CD4-positive, alpha-beta T cell treated with Interleukin-4 for 4 hours (primary cell): ENCODE results near the gene CDHR2.

Experiments used
- DNase-seq: peaks from one replicate; pipeline ENCODE4 v3.0.0-alpha.2; 2020

Gene CDHR2

DNA sequence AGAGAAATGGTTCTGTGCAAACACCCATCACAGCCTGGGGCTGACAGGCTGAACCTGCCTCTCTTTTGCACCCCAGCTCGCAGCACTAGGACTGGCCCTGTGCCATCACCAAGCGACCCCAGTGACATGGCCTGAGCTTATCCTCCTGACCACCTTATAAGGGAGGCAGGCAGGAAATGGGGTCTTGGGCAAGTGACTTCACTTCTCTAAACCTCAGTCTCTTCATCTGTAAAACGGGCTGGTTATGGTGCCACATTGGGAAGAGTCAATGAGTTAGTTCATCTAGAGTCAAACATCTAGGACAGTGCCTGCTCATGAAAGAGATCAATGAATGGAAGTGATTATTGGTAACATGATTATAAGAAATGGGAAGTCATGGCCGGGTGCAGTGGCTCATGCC, 75.0 kb downstream of the CDHR2 start:
- no peak for DNase-seq

DNA sequence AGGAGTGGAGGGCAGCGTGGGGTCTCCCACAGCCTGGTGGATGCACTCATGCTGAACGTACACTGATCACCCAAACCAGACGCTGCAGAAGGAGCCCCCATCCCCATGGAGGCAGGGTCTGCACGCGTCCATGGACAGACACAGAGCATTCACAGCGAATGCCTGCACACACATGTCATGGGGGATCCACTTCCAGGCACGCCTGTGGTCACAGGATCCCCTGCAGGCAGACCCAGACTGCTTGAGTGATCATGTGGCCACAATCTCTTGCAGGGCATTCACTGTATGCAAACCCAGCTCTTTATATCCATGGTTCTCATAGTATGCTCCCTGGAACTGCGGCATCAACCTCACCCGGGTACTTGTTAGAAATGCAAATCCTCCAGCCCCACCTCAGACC, 75.8 kb downstream of the CDHR2 start:
- no peak for DNase-seq

DNA sequence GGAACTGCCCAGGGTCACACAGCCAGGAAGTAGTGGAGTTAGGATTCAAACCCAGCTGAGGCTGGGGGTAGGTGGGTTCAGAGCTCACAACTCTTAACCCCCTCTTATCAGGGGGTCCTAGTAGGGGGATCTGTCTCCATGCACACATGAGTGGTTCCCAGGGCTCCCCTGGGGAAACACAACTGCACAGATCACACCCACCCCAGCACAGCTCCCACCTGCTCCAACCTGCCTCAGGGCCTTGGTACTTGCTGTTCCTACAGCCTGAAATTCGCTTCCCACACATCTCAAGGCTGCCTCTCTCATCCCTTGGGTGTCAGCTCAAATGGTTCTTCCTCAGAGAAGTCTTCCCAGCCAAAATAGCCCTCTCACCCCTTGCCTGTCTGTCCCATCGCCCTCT, 76.4 kb downstream of the CDHR2 start:
- DNase-seq: no peak

DNA sequence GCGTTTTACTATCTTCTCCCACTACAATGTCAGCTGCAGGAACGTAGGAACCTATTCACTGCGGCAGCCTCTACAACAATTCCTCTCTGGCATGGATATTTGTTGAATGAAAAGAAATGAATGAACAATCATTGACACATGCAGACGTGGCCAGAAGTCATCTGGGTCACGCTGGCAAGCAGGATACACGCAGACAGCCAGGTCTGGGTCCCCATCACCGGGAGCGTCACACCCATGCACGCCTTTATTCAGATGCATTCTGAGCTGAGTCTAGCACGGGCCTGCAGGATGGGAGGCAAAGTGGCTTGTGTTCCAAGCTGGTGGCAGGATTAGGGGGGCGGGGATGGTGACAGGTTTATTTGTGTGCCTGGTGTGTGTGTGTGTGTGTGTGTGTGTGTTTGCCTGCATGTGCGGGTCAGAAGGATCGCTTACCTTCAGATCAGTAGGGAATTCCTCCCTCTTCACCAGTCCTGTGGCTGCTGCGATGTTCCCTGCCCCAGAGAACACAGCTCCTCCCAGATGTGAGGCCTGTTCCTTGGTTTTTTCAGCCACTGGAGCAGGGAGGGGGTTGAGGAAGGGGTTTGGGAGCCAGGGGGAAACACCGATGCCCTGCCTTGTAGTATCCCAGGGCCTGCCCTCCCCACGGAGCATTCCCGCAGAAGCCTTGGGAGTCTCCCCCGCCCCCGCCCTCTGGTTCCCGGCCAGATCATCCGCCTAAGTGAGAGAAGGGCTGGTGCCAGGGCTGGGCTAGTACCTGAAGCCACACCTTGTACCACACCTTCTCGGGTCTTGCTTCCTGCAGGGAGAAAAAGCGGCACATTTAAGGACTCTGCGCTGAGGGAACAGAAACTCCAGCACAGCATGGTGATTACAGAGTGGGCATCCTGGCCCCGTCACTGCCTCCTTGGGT, 77.1 kb downstream of the CDHR2 start:
- DNase-seq: no peak

DNA sequence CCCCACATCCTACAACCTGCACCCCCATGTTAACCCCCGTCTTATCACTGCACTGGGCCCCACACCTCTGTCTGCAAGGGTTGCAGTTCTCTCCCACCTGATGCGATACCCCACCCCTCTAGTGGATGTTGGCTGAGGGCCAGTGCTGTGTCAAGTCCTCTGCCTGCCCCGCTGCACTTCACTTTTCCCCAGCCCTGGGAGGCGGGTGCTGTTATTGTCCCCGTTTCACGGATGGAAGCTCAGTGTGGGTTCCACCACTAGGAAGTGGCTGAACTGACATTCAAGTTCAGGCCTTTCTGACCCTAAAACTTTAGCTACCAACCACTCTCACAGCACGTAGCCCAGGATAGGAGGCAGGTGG, 77.7 kb downstream of the CDHR2 start:
- no peak for DNase-seq

DNA sequence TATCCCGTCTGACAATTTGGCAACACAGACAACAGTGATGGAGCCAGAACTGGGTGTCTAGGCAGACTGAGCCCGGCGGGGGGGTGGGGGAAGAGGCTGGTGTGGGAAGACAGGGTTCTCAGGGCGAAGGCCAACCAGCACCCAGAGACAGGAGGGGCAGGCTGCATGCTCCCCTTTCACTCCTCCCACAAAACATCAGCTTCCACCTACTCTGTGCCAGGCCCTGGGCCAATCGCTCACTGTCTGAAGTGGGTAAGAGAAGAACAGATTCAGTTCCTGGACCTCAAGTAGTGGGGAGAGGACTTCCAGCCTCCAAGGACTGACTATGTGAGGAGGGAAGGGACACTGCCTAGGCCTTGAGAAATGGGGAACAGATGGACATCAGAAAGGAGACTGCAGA, 78.4 kb downstream of the CDHR2 start:
- DNase-seq: no peak

DNA sequence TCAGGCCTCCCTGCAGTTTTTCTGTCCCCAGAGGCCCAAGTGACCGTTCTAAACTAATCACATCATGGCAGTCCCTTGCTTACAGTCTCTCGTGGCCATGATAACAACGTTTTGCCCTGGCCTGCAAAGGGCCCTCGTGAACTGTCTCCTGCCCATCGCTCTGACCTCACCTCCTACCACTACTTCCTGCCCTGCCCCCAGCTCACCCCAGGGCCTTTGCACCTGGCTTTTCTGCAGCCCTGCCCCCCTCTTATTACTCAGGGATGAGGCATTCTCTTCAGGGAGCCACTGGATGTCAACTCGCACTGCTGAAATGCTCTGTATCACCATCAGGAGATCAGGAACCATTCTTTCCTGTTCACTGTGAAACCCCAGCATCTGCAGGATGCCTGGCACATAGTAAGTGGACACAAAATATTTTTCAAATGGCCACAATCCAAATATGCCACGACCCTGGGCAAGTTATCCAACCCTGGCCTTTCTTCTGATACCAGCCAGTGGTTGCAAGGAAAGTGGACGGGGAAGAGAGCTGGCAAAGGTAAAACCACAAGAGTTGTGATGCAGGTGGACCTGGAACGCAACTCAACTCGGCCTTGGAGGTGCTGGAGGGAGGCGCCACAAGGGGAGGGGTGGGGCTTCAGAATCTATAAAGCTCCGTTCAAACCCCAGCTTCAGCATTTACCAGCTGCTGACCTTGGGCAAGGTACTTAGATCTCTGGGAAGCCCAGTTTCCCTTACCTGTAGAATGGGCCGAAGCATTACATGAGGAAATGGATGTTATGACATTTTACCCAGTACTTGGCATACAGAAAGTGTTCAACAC, 79.5 kb downstream of the CDHR2 start:
- no peak for DNase-seq

DNA sequence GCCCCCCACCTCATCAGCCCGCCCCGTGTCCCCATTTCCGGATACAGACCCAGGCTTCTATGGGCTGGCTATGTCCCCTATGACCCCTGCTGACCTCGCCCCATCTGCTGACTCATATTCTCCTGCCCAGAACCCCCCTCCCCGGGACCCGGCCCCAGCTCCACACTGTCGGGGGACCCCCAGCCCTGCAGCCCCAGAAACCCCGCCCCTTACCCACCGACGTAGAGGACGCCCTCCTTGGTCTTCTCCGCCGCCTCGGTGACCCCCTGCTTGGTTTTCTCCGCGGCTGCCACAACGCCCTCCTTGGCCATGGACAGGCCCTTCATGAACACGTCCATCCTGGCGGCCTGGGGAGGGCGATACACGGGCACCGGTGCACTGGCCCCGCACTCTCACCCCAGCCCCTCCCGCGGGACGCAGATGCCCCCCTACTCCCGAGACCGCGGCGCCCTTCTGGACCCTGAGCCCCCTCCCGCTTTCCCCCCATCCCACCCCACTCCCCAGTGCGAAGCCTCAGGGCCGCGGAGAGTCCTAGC, 80.2 kb downstream of the CDHR2 start:
- DNase-seq: no peak

DNA sequence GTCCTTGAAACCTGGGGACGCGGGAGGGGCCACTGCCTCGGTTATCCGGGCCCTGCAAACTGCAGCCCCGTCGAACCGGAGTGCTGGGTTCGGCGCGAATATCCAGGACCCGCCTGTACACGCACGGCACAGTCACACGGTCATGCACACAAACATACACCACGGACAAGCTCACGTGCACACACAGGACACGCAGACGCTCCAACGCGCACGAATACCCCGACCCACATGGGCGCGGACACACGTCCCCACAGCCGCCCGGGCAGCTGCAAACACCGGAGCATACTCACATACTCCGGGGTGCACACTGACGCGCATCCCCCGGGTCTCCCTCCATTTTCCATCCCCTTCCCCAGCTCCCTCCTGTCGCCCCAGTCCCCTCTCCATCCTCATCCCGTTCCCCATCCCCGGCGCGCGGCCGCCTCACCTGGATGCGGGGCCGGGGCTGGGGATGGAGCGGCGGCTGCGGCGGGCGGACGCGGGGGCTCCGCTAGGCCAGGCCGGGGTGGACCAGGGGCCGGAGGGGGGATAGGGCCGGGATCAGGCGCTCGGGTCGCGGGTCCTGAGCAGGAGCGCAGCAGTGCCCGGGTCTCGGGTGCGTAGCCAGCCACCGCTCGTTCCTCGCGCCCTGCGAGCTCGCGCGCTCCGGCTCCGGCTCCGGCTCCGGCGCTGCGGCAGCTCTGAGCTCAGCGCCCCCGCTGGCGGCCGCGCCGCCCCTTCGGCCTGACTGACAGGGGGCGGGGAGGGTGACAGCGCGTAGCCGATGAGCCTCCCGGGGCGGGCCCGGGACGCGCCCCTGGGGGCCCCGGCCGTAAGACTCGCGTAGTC, 80.9 kb downstream of the CDHR2 start, which contains the start of the genes EIF4E1B and SNCB:
Gene EIF4E1B, plus strand, starts transcription at position 823 of the 828 bp plus-strand sequence. CDS start 12,113 bp downstream, outside the sequence.
Gene SNCB, minus strand, starts transcription at position 682 of the 828 bp plus-strand sequence. CDS start 880 bp downstream, outside the sequence.
- no peak for DNase-seq

DNA sequence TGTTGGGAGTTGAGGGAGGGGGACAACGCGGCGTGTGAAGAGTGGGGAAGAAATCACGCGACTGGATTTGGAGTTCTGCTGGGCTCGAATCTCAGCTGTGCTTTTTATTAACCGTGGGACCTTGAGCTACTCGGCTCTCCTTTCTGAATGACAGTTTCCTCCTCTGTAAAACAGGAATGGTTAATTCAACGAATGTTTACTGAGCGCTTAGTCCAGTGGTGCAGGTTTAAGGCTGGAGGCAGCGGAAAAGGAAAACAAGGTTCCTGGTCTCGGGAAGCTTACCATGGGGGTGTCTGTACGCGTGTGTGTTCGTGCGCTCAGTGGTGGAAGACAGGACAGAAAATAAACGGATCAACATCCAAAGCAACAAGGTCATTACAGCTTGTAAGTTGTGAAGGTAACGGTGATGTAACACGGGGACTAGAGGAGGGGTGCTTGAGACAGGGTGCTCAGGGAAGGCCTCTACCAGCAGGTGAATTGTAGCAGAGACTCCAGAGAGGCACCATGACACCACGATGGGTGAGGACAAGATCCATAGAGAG, 81.6 kb downstream of the CDHR2 start:
- DNase-seq: no peak

DNA sequence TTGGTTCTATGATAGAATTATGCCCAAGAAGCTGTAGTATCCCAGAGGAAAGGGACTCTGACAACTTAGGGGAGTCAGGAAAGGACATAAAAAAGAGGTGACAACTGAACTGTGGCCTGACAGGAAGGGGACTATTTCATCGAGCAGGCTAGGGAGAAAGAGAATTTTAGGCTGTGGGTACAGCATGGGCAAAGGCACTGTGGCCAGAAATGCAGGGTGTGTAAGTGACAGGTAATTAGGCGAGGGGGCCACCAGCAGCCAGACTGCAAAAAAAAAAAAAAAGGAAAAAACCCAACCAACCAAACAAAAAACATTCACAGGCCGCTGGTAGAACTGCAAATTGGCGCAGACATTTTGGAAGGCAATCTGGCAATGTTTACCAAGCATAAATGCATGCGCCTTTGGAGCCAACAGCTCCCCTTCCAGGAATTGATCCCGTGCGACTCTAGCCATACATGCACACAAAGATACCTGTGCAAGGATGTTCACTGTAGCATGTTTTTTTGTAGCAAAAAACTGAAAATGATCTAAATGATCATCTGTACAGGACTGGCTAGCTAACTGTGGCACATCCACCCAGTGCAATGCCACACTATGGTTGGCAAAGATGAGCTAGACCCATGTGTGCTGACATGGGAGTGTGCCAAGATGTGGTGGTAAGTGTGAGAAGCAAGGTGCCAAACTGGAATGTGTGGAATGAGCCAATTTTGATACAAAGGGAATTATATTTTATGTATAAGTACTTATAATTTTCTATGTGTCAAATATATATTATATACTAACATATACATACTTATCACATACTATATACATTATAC, 82.5 kb downstream of the CDHR2 start:
- no peak for DNase-seq

DNA sequence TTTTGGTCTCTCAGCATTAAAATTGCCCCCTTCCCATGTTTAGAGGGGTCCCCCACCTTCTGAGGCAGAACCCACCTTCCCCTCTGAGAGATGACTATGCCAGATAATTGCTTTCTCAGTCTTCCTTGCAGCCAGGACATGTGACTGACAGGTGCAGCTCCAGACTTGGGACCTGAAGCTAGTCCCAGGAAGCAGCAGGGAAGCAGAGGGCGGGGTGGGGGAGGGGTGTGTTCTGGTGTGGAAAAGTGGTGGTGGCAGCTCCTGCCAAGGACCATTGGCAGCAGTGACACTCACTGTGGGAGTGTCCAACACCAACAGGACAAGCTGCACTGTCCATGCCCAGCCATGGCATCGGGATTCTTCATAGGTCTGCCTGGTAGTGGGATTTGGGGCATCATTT, 83.6 kb downstream of the CDHR2 start:
- DNase-seq: no peak

DNA sequence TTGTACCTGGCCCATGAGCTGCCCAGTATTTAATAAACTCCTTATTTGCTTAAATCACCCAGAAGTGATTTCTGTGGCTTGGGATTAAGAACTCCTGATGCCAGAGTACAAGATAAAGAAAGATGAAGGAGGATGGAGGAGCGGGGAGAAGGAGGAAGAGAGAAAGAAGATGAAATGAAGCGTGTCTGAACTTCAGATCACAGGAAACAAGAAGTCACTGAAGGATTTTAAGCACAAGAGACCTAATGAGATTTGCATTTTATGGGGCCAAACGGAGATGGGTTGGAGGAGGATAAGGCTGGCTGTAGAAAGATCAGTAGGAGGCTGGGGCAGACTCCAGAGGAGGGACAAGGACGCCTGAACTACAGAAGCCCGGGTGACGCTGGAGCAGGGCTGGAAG, 84.5 kb downstream of the CDHR2 start:
- no peak for DNase-seq

DNA sequence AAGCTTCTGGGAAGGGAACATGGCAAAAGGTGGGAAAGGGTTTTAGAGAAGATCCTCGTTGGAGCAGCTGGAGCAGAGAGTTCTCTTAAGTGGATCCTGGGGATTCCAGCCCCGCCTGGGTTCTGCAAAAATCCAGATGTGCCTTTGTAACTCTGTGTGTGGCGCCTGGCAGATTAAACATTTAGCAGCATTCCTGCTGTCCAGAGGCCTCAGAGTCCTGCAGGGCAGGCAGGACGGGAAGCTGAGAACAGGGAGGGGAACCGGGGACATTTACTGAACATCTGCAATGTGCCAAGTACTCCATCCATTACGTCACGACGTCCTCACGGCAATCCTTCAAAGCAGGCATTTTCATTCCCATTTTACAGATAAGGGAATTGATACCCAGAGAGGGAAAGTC, 87.3 kb downstream of the CDHR2 start:
- DNase-seq: no peak

DNA sequence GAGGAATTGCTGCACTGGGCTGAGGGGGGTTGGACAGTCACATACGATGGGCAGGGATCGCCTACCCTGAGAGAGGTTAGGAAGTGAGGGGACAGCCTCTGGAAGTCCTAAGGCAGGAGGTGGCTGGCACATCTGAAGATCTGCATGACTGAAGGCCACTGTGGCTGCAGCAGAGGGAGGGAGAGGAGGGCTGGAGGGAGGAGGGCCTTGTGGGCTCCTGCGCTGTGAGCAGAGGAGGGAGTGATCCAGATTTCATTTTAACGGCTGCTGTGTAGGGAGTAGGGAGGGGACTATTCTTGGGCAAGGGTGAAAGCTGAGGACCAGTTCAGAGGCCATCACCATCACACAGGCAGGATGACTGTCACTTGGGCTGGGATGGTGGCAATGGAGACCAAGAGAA, 88.4 kb downstream of the CDHR2 start:
- no peak for DNase-seq

DNA sequence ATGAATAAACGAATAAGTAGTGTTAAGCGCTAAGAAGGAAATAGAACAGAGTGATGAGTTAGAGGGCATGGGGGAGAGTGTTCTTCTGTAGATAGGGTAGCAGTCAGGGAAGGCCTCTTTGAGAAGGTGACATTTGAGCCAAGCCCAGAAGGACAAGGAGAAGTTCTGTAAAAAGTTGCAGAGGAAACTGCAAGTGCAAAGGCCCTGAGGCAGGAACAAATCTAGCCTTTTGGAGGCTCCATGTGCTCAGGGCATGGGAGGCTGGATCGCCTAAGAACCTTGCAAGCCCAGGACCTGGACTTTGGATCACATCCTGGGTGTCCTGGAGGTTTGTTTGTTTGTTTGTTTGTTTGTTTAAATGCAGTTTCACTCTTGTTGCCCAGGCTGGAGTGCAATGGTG, 89.3 kb downstream of the CDHR2 start:
- DNase-seq: no peak

DNA sequence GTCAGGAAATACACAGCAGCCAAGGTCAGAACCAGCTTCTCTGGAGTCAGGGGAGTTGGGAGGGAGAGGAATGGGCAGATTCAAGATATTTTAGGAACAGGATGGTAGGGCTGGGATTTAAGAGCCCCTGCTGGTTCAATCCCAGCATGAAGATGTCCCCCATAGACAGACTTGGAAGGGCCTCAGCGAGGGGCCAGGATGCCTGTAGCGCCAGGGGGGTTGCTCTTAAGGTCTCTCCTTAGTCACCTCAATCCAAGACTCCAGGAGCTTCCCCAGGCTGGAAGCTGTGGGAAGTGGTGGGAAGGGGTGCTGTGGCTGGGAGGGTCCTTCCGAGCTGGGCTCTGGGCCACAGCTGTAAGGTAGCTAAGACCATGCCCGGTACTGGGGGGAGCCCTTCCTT, 90.1 kb downstream of the CDHR2 start:
- DNase-seq: no peak

DNA sequence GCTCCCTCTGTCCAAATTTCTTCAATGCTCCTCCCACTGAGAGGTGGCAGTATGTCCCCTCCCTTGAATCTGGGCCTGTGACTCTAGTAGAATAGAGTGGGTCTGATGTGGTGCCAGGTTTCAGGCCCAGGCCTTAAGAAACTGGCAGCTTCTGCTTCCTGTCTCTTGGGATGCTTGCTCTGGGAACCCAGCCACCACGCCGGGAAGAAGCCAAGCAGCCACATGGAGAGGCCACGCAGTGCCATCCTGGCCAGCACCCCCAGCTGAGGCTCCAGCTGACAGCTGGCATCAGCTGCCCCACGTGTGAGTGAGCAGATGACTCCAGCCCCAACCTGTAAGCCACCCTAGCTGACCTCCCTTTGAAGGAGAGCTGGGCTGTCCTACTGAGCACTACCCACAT, 90.8 kb downstream of the CDHR2 start:
- no peak for DNase-seq

DNA sequence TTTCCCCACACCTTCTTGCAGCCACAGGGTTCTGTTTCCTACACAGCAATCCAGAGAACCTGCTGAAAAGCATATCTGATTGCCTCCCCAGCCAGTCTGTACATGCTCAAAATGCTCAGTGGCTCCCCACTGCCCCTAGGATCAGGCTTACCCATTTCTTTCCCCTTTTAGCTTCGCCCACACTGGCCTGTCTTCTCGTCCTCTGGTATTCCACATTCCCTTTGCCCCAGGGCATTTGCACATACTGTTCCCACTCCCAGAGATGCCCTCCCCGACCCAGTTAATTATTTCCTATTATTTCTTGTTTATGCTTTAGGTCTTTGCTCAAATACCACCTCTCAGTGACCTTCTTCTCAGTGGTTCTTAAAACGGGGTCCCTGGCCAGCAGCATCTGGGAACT, 91.5 kb downstream of the CDHR2 start:
- DNase-seq: no peak

DNA sequence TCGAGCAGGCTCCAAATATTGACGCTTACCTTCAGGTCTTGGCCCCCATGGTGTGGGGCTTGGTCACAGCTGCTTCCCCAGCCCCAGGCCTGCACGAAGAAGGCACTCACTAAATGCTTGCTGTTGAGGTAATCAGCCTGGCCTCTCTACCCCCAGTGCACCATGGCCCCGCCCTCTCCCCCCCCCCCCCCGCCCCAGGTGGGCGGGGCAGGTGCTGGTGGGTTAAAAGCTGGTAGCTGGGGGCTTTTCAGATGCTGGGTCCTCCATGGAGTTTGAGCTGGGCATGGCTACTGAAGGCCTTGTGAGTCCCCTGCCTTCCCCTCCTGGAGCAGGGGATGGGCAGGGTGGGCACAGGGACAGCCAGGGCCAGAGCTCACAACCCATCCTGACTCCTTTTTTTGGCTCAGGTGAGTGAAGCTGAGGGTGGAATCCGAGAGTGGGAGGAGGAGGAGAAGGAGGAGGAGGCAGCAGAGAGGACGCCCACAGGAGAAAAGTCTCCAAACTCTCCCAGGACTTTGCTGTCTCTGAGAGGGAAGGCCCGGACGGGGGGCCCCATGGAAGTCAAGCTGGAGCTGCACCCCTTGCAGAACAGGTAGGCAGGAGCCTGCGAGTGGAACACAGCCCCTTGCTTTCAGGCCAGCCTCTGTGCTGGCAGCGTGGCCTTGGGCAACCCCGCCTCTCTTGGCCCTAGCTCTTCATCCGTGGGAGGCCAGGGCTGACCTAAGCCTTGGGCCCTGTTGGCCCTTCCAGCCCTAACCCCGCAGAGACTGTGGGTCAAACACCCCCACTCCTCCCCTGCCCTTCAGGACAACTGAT, 93.7 kb downstream of the CDHR2 start:
- no peak for DNase-seq
